HUES6 (cell line): ENCODE measurements around the gene CXCL13.

Experiments
- H3K27ac ChIP-seq: 2 replicates; pipeline ENCODE4 v1.7.0; 2013; ENCODE audit warnings: low read depth, mild to moderate bottlenecking, low read length, inconsistent platforms
- H3K27me3 ChIP-seq: 2 replicates; pipeline ENCODE4 v1.6.1; 2013; ENCODE audit warnings: low read length; ENCODE audit not compliant: control insufficient read depth, insufficient read depth
- H3K36me3 ChIP-seq: 2 replicates; pipeline ENCODE4 v1.6.1; 2013; ENCODE audit warnings: low read length; ENCODE audit not compliant: control insufficient read depth, insufficient read depth
- H3K4me1 ChIP-seq: 2 replicates; pipeline ENCODE4 v1.6.1; 2013; ENCODE audit warnings: low read length; ENCODE audit not compliant: control insufficient read depth, insufficient read depth
- H3K4me3 ChIP-seq: 2 replicates; pipeline ENCODE4 v1.5.1; 2013; ENCODE audit warnings: low read depth, low read length
- H3K9ac ChIP-seq: one replicate; pipeline ENCODE4 v1.6.1; 2013; ENCODE audit warnings: mild to moderate bottlenecking, low read length
- H3K9me3 ChIP-seq: 2 replicates; pipeline ENCODE4 v1.6.1; 2013; ENCODE audit warnings: low read depth, low read length; ENCODE audit not compliant: control insufficient read depth, insufficient read depth

The CXCL13 gene

DNA sequence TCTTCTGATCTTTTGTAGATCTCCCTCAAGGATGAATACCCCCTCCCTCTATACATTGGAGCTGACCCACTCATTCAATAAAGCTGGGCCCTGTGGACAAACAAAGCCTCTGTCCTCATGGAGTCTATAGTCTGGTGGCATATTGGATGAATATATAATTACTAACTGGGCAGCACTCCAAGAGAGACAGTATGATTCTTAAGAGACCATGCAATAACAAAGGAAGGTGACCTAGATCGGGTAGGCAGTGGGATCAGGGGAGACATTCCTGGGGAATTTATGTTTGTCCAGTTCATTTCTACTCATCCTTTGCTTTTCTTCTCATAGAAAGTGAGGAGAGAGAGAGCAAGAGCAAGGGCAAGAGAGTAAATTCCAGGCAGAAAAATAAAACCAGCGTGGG is 23.5 kb upstream of the CXCL13 start:
- H3K9me3 ChIP-seq = peaks cover 4% of the 10 kb centered on the region; the same call in 1 of the 2 replicates
- no peak overlapping the region for H3K4me3 ChIP-seq
- H3K9ac ChIP-seq = no peak overlapping the region
- H3K27me3 ChIP-seq = no peaks in the 10 kb centered on the region
- no peaks in the 10 kb centered on the region for H3K4me1 ChIP-seq
- no peaks in the 10 kb centered on the region for H3K36me3 ChIP-seq
- H3K27ac ChIP-seq = no peak overlapping the region

GRCh38 chr4:77582711-77583110 is 22.9 kb upstream of the CXCL13 start:
- Histone ChIP-seq H3K4me1 (no peaks in the 10 kb centered on the region), H3K27me3 (no peaks in the 10 kb centered on the region), H3K4me3 (no peak overlapping the region), H3K27ac (no peak overlapping the region), H3K9me3 (no peaks in the 10 kb centered on the region), H3K9ac (no peak overlapping the region), H3K36me3 (no peaks in the 10 kb centered on the region)

- no peak overlapping the region for H3K4me3 ChIP-seq
- H3K36me3 ChIP-seq = no peaks in the 10 kb centered on the region
- H3K9ac ChIP-seq = no peak overlapping the region
- H3K9me3 ChIP-seq = no peaks in the 10 kb centered on the region
- peaks cover 5% of the 10 kb centered on the region; the same call in 1 of the 2 replicates for H3K4me1 ChIP-seq
- no peaks in the 10 kb centered on the region for H3K27me3 ChIP-seq
- no peak overlapping the region for H3K27ac ChIP-seq
Observed at GRCh38 chr4:77586951-77587383, 18.7 kb upstream of the CXCL13 start.

- Histone ChIP-seq H3K36me3 (no peaks in the 10 kb centered on the region), H3K27me3 (no peaks in the 10 kb centered on the region), H3K9ac (no peak overlapping the region), H3K9me3 (no peaks in the 10 kb centered on the region), H3K27ac (no peak overlapping the region), H3K4me3 (no peak overlapping the region), H3K4me1 (peaks cover 5% of the 10 kb centered on the region; the same call in 1 of the 2 replicates)
Observed at GRCh38 chr4:77590482-77590881, 15.1 kb upstream of the CXCL13 start.

DNA sequence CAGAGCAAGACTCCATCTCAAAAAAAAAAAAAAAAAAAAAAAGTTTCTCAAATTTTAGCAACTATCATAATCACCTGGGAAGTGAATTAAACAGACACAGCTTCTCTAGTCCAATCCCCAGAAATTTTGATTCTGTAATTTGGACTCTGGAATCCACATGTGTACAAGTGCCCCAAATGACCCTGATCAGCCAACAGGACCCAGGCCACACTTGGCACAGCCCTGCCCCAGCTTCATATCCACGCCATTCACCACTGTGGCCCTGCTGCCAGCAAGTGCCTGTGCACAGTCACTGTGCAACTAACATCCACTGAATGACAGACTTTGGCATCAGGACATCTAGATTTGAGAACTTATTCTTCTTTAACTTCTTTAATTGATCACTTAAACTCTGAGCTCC is 14.1 kb upstream of the CXCL13 start:
- Histone ChIP-seq H3K27me3 (no peaks in the 10 kb centered on the region), H3K9ac (no peak overlapping the region), H3K4me3 (no peak overlapping the region), H3K9me3 (no peaks in the 10 kb centered on the region), H3K27ac (no peak overlapping the region), H3K4me1 (peaks cover 5% of the 10 kb centered on the region; the same call in 1 of the 2 replicates), H3K36me3 (no peaks in the 10 kb centered on the region)

- Histone ChIP-seq H3K27me3 (no peaks in the 10 kb centered on the region), H3K4me1 (peaks cover 5% of the 10 kb centered on the region; the same call in 1 of the 2 replicates), H3K4me3 (no peak overlapping the region), H3K9me3 (no peaks in the 10 kb centered on the region), H3K27ac (no peak overlapping the region), H3K9ac (no peak overlapping the region), H3K36me3 (no peaks in the 10 kb centered on the region)
Observed at GRCh38 chr4:77593101-77593500, 12.5 kb upstream of the CXCL13 start.

- Histone ChIP-seq H3K9ac (no peak overlapping the region), H3K27ac (no peak overlapping the region), H3K4me1 (peaks cover 5% of the 10 kb centered on the region; the same call in 1 of the 2 replicates), H3K27me3 (no peaks in the 10 kb centered on the region), H3K36me3 (no peaks in the 10 kb centered on the region), H3K9me3 (no peaks in the 10 kb centered on the region), H3K4me3 (no peak overlapping the region)
Observed at GRCh38 chr4:77593993-77594392, 11.6 kb upstream of the CXCL13 start.

GRCh38 chr4:77595364-77595973 is 10.2 kb upstream of the CXCL13 start:
- Histone ChIP-seq H3K4me1 (peaks cover 3% of the 10 kb centered on the region; the same call in 1 of the 2 replicates), H3K4me3 (no peak overlapping the region)

GRCh38 chr4:77599378-77599777 is 6.2 kb upstream of the CXCL13 start:
- H3K27me3 ChIP-seq = no peaks in the 10 kb centered on the region
- no peak overlapping the region for H3K9ac ChIP-seq
- H3K9me3 ChIP-seq = no peaks in the 10 kb centered on the region
- no peaks in the 10 kb centered on the region for H3K4me1 ChIP-seq
- H3K36me3 ChIP-seq = no peaks in the 10 kb centered on the region
- no peak overlapping the region for H3K4me3 ChIP-seq
- H3K27ac ChIP-seq = no peak overlapping the region

More at GRCh38 chr4:77595364-77595973, 10.2 kb upstream of the CXCL13 start:
- H3K36me3 ChIP-seq = no peaks in the 10 kb centered on the region
- no peaks in the 10 kb centered on the region for H3K27me3 ChIP-seq
- no peak overlapping the region for H3K9ac ChIP-seq
- no peak overlapping the region for H3K27ac ChIP-seq
- H3K9me3 ChIP-seq = no peaks in the 10 kb centered on the region

DNA sequence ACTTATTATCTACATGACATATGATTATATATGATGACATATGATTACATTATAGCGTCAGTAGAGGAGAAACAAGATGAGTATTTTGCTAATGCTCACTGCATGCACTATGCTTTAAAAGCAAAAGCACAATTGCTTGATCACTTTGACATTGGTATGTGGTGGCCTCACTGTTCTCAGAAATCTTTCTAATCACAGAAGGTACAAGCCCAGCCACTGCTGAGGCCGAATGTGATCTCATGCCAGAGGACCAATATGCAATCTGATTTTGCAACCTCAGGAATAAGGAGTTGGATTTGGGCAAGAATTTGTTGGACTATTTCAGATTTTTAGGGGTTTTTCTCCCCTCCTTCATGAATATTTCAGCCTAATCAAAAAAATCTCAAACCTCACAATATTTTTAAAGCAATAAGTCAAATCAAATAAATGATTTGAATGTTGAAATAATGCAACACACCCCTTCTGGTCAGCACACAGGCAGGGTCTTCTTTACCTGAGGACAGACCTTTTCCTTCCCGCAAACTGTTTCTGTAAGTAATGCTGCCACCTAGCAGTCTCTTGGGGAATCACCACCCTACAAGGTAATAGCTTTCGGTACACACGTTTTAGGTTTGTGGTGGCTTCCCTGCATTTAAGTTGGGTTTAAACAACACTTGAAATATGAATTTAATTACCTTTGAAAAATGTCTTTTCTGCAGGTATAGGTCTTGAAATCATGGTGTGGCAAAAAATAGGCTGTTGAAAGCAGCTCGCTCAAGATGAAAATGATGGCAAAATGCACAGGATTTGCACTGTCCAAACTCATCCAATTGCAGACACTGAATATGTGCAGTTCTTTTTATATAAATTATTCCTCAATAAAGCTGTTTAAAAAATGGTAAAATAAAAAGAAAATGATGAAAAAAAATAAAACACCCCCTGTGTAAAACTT is 4.8 kb upstream of the CXCL13 start:
- Histone ChIP-seq H3K9me3 (no peaks in the 10 kb centered on the region), H3K4me1 (no peaks in the 10 kb centered on the region), H3K27me3 (no peaks in the 10 kb centered on the region), H3K9ac (no peak overlapping the region), H3K36me3 (no peaks in the 10 kb centered on the region), H3K27ac (no peak overlapping the region), H3K4me3 (no peak overlapping the region)

- Histone ChIP-seq H3K9ac (no peak overlapping the region), H3K4me1 (no peaks in the 10 kb centered on the region), H3K9me3 (no peaks in the 10 kb centered on the region), H3K4me3 (no peak overlapping the region), H3K27ac (no peak overlapping the region), H3K36me3 (no peaks in the 10 kb centered on the region), H3K27me3 (no peaks in the 10 kb centered on the region)
Observed at GRCh38 chr4:77601614-77602187, 3.9 kb upstream of the CXCL13 start.
